AG09309 (cell line): ENCODE data around the gene CKAP4.

Experiments used
- DNase-seq: peaks from one replicate; pipeline ENCODE4 v3.0.0-alpha.2; 2010; ENCODE audit warnings: low read depth
- H3K4me3 ChIP-seq: 2 replicates; pipeline ENCODE4 v1.5.1; 2011; ENCODE audit warnings: mild to moderate bottlenecking, low read depth, low read length, moderate library complexity; ENCODE audit not compliant: control insufficient read depth
- TF ChIP-seq, protein P1 (sequence below): IDR thresholded peaks from 2 replicates; pipeline ENCODE4 v1.5.1; 2011; ENCODE audit warnings: mild to moderate bottlenecking, low read depth, low read length, inconsistent platforms; ENCODE audit not compliant: insufficient read depth, control insufficient read depth; ENCODE audit errors: missing control alignments

CKAP4 gene

DNA sequence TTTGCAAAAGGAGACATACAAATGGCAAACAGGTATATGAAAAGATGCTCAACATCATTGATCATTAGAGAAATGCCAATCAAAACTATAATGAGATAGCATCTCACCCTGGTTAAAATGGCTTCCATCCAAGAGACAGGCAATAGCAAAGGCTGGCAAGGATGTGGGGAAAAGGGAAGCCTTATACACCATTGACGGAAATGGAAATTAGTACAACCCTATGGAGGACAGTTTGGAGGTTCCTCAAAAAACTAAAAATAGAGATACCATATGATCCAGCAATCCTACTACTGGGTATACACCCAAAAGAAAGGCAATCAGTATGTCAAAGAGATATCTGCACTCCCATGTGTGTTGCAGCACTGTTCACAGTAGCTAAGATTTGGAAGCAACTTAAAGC lies 17.3 kb upstream of the CKAP4 start:
- TF ChIP-seq, protein P1, sequence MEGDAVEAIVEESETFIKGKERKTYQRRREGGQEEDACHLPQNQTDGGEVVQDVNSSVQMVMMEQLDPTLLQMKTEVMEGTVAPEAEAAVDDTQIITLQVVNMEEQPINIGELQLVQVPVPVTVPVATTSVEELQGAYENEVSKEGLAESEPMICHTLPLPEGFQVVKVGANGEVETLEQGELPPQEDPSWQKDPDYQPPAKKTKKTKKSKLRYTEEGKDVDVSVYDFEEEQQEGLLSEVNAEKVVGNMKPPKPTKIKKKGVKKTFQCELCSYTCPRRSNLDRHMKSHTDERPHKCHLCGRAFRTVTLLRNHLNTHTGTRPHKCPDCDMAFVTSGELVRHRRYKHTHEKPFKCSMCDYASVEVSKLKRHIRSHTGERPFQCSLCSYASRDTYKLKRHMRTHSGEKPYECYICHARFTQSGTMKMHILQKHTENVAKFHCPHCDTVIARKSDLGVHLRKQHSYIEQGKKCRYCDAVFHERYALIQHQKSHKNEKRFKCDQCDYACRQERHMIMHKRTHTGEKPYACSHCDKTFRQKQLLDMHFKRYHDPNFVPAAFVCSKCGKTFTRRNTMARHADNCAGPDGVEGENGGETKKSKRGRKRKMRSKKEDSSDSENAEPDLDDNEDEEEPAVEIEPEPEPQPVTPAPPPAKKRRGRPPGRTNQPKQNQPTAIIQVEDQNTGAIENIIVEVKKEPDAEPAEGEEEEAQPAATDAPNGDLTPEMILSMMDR: no peak
- no peak overlapping the region for H3K4me3 ChIP-seq
- no peak for DNase-seq

DNA sequence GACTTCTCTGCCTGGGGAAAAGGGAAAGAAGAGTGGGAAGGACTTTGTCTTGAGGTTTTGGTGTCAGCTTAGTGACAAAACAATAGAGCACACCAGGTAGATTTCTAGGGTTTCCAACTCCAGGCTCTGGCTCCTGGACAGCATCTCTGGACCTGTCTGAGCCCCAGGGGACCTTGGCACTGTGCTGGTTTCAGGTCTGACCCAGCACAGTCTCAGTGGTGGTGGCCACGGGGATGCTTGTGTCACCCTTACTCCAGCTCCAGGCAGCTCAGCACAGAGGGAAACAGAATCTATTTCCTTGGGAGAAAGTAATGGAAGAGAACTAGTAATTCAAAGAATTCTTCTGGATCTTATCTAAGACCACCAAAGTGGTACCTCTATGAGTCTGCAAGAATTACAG lies 11.1 kb upstream of the CKAP4 start:
- DNase-seq: no peak
- no peak overlapping the region for H3K4me3 ChIP-seq
- TF ChIP-seq, protein P1: no peak

DNA sequence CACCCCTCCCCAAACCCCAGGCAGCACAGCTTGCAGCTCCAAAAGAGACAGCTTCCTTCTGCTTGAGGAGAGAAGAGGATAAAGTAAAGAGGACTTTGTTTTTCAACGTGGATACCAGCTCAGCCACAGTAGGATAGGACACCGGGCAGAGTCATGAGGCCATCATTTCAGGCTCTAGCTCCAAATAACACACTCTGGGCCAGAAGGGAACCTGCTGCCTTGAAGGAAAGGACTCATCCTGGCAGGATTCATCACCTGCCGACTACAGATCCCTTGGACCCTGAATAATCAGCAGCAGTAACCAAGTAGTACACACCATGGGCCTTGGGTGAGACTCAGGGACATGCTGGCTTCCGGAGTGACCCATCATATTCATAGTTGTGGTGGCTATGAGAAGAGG lies 10.4 kb upstream of the CKAP4 start:
- TF ChIP-seq, protein P1: no peak
- DNase-seq: no peak
- H3K4me3 ChIP-seq: no peak overlapping the region

- TF ChIP-seq, protein P1: no peak
- DNase-seq: no peak
- no peak overlapping the region for H3K4me3 ChIP-seq
These were observed 8.7 kb upstream of the CKAP4 start for GRCh38 chr12:106256524-106256923.

GRCh38 chr12:106255952-106256351 lies 8.1 kb upstream of the CKAP4 start:
- no peak for DNase-seq
- H3K4me3 ChIP-seq: no peak overlapping the region
- TF ChIP-seq, protein P1: no peak

GRCh38 chr12:106255493-106255892 lies 7.7 kb upstream of the CKAP4 start:
- no peak overlapping the region for H3K4me3 ChIP-seq
- no peak for DNase-seq
- TF ChIP-seq, protein P1: no peak

DNA sequence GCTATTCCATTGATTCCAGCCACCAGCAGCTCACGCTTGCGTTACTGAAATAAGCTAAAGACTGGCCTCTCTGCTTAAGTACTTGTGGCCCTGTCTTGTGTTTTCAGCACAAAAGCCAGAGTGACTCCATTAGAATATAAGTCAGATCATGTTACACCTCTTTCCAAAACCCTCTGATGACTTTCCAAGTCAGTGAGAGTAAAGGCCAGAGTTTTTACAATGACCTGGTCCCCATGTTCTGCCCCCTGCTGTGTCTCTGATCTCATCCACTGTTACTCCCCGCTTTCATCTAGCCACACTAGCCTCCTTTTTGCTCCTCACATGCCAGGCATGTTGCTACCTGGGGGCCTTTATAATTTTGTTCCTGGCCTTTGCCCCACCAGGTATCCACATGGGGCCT lies 6.9 kb upstream of the CKAP4 start:
- TF ChIP-seq, protein P1: no peak
- DNase-seq: no peak
- H3K4me3 ChIP-seq: no peak overlapping the region
